Memory B cell (primary cell): Measurements from ENCODE around the gene NREP.

ENCODE experiments used
- ATAC-seq: fragments of 150-1000 bp; cut with Tn5 transposase; 2 replicates; pipeline ENCODE4 v1.10.0; 2021; ENCODE audit warnings: low read depth, mild to moderate bottlenecking, moderate library complexity
- DNase-seq, 2 donors: peaks; one replicate each; pipeline ENCODE4 v3.0.0; 2022; ENCODE audit warnings: low spot score in 2 of 2
- H3K27ac Mint-ChIP-seq: one replicate; pipeline ENCODE4 v1.8.0; 2022; ENCODE audit warnings: mild to moderate bottlenecking, moderate library complexity, mixed read lengths
- H3K27me3 Mint-ChIP-seq: one replicate; pipeline ENCODE4 v1.8.0; 2022; ENCODE audit warnings: mixed read lengths
- H3K36me3 Mint-ChIP-seq: one replicate; pipeline ENCODE4 v1.8.0; 2022; ENCODE audit warnings: mild to moderate bottlenecking, mixed read lengths
- H3K4me1 Mint-ChIP-seq: one replicate; pipeline ENCODE4 v1.8.0; 2022; ENCODE audit warnings: mixed read lengths
- H3K4me3 Mint-ChIP-seq: one replicate; pipeline ENCODE4 v1.8.0; 2022; ENCODE audit warnings: mild to moderate bottlenecking, moderate library complexity, mixed read lengths
- H3K9me3 Mint-ChIP-seq: one replicate; pipeline ENCODE4 v1.8.0; 2022; ENCODE audit warnings: mixed read lengths

Gene NREP

DNA sequence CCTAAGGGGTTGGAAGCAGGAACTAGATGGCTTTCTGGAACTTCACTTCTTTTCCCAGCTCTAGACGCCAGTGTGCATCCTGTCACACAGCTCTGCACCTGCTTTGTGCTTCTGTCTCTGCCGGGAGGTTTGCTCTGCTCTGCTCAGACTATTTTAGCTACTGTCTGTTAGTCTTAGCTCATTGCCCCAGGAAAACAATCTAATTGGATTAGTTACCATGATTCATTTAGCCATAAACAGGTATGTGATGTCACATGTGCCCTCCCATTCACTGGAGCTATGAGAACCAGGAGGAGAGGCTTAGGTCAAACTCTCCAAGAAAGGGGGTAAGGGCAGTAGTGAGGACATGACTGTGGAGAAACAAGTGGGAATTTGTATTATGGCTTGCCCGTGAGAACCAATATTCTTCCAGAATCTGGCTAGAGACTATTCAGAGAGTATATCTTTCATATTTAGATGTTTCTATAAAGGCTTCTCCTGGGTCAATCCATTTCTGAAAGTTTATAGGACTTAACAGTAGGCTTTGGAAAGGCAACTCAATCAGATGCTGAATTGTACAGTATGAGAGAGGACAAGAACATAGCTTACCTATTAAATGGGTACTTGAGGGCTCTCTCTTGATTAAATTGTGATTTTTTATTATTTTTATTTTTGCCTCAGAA, 22.4 kb upstream of the NREP start:
- no peaks in the 10 kb centered on the region for H3K9me3 Mint-ChIP-seq
- H3K4me3 Mint-ChIP-seq, result no peak overlapping the region
- ATAC-seq, result no peak
- H3K27me3 Mint-ChIP-seq, result peaks cover 4% of the 10 kb centered on the region
- H3K36me3 Mint-ChIP-seq, result no peaks in the 10 kb centered on the region
- no peak overlapping the region for H3K27ac Mint-ChIP-seq
- no peaks in the 10 kb centered on the region for H3K4me1 Mint-ChIP-seq
- no peak for DNase-seq

DNA sequence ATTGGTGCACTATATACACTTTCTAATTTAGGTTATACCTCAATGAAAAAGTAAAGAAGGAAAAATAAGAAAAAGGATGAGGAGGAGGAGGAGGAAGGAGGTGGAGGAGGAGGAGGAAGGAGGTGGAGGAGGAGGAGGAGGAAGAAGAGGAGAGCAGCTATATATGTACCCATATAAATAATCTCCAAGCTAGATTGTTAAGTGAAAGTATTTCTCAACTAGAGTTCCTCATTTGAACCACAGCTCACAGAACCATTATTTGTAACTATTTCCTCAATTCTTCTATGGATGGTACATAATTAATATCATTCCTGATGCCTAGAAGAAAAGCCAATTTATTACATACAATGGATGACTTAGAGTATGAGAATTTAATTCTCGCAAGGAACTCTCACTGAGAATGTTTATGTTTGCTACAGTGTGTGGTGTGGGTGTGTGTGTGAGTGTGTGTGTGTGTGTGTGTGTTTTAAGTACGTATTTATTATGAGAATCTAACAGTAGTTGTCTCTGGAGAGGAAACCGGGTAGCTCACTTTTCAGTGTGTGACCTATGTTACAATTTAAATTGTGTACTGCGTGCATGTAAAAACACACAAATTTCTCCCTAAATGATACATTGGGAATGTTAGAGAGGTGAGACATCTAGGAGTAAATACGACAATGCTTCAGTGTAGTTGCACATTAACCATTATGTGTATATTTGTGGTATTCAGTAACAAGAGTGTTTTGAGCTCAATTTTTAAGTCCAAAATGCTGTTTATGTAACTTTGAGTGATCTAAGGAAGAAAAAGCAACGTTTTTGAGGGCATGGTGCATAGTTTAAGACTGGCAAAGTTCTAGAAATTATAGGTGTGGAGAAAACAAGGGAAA, 20.2 kb upstream of the NREP start:
- H3K9me3 Mint-ChIP-seq, result no peaks in the 10 kb centered on the region
- H3K27ac Mint-ChIP-seq, result no peak overlapping the region
- ATAC-seq (no peak), DNase-seq (no peak)
- H3K27me3 Mint-ChIP-seq, result peaks cover 6% of the 10 kb centered on the region
- no peak overlapping the region for H3K4me3 Mint-ChIP-seq
- H3K4me1 Mint-ChIP-seq, result peaks cover 3% of the 10 kb centered on the region
- H3K36me3 Mint-ChIP-seq, result no peaks in the 10 kb centered on the region

DNA sequence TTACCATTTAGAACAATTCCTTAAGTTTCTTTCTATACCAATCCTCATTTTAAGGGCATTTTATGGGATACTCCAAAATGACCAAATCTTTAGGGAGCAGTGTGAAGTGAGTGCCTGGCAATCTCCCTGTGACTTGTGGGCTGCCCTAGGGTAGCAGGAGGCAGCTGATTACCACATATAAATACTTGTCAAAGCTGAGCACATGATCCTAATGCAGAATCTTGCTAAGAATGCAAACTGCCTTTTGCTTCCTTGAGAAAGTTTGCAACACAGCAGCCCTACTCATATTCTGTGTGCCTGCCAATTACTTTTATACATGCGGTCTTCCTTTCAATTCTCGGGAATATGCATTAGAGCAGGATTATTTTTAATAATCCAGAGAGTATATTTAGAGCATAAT, 18.2 kb upstream of the NREP start:
- Mint-ChIP-seq H3K27ac (no peak overlapping the region), H3K4me1 (peaks cover 3% of the 10 kb centered on the region), H3K36me3 (no peaks in the 10 kb centered on the region), H3K4me3 (no peak overlapping the region), H3K9me3 (no peaks in the 10 kb centered on the region), H3K27me3 (peaks cover 6% of the 10 kb centered on the region)
- ATAC-seq (no peak), DNase-seq (no peak)

DNA sequence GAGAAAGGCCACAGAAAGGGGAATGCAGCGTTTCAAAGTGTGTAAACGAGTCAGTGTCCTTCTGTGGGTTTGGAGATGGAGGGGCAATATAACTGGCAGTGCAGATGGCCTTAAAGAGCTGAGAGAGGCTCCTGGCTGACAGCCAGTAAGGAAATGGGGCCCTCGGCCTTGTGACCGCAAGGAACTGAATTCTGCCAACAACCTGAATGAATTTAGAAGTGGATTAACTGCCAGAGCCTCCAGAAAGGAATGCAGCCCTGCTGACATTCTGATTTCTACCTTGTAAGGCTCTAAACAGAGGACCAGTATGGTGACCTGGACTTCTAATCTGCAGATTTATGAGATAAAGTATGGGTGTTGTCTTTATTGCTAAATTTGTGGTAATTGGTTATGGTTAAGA, 17.5 kb upstream of the NREP start:
- ATAC-seq, result no peak
- DNase-seq, result no peak
- Mint-ChIP-seq H3K27me3 (peaks cover 9% of the 10 kb centered on the region), H3K4me3 (no peak overlapping the region), H3K27ac (no peak overlapping the region), H3K9me3 (peaks cover 2% of the 10 kb centered on the region), H3K4me1 (peaks cover 3% of the 10 kb centered on the region), H3K36me3 (no peaks in the 10 kb centered on the region)

DNA sequence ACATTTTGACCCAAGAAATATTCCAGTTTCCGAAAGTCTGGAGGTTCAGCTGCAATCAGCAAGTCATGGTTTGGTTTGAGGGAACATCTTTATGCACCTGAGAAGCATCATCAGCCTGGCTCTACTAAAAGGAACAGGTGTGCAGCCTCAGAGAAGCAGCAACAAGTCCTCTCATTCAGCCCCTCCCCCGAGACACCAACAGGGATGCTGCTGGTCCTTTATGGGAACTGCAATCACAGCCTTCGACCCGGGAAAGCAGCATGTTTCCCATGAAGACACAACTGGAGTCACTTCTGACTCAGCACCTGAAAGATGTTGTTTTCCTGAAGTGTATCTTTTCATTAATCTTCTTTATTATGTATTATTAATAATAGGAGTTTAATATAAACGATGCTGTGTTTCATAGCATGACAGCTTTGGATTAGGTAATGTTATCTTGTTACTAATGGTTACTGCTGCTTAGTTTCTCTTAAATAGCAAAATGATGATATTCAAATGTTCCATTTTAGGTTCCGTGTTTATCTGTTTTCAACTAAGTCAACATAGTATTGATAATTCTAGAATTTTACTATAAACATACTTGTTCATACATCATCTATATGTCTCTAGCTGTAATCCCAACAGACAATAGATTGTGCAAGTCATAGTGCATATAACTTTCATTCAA, 15.6 kb upstream of the NREP start:
- no peak for DNase-seq
- peaks cover 17% of the 10 kb centered on the region for H3K27me3 Mint-ChIP-seq

DNA sequence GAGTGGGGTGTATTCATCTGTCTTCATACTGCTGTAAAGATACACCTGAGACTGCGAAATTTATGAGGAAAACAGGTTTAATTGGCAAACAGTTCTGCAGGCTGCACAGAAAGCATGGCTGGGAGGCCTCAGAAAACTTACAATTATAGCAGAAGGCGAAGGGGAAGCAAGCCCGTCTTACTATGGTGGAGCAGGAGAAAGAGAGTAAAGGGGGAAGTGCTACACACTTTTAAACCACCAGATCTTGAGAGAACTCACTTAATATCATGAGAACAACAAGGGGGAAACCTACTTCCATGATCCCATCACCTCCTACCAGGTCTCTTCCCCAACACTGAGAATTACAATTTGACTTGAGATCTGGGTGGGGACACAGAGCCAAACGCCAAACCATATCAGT, 12.5 kb upstream of the NREP start:
- H3K27ac Mint-ChIP-seq, result no peak overlapping the region
- H3K4me3 Mint-ChIP-seq, result no peak overlapping the region
- H3K9me3 Mint-ChIP-seq, result peaks cover 5% of the 10 kb centered on the region
- DNase-seq (no peak), ATAC-seq (no peak)
- H3K36me3 Mint-ChIP-seq, result no peaks in the 10 kb centered on the region
- H3K4me1 Mint-ChIP-seq, result peaks cover 3% of the 10 kb centered on the region
- peaks cover 14% of the 10 kb centered on the region for H3K27me3 Mint-ChIP-seq

More for the DNA sequence above, 15.6 kb upstream of the NREP start:
- Mint-ChIP-seq H3K27ac (no peak overlapping the region), H3K4me3 (no peak overlapping the region), H3K9me3 (peaks cover 5% of the 10 kb centered on the region), H3K4me1 (peaks cover 3% of the 10 kb centered on the region), H3K36me3 (no peaks in the 10 kb centered on the region)
- ATAC-seq, result no peak

DNA sequence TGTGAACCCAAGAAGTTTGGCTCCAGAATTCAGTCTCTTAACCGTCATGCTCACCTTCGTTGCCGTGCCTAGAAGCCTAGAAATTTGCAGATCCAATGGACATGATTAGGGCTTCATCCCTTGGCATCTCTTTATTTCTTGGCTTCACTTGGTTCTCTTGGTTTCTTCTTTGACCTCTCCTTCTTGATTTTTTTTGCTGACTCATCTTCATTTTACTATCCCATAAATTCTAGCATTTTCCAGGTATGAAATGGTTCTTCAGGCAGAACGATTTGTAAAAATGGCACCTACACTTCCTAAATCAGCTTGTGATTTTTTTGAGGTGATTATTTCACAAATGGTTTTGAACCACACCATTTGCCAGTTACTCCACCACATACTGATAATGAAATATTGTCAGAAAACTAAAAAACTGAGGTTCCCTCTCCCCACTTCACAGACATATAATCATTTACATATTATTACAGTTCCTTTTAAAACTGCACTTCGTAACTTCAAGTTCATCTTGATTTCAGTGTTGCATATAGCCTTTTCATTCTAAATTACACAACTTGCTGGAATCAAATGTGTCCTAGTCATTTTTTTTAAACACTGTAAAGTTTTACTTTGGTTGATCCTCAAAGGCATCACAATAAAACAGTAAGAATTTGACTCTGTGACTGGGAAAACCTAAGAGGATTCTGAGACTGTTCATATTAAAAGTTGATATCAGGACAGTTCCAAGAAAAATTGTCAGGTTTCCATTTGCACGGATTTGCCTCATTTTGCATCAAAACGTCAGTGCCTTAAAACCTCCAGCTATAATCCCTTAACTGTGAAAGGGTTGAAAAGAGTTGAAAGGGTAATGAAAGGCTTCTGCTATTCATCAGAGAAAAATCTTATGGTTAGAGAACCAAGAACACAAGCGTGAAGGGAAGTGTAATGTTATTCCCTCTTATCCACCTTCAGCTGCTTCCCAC, 8.9 kb upstream of the NREP start:
- Mint-ChIP-seq H3K4me3 (no peak overlapping the region), H3K9me3 (peaks cover 5% of the 10 kb centered on the region), H3K36me3 (no peaks in the 10 kb centered on the region), H3K4me1 (no peaks in the 10 kb centered on the region), H3K27ac (no peak overlapping the region), H3K27me3 (peaks cover 12% of the 10 kb centered on the region)
- no peak for DNase-seq
- no peak for ATAC-seq

DNA sequence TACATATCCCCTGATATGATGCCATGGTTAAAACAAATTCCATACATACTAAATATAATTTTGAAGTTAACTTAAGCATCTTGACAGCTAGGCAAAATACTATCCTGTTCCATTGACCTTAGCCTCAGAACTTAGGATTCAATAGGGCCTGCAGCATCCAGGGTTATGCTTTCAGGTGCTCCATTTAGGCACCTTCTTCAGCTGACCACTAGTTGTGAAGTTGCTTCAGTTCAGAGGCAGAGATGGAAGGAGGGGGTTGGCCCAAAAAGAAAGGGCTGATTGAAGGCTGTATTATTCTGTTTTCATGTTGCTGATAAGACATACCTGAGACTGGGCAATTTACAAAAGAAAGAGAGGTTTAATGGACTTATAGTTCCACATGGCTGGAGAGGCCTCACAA, 7.0 kb upstream of the NREP start:
- Mint-ChIP-seq H3K9me3 (peaks cover 3% of the 10 kb centered on the region), H3K4me1 (no peaks in the 10 kb centered on the region), H3K36me3 (no peaks in the 10 kb centered on the region), H3K27ac (no peak overlapping the region), H3K27me3 (peaks cover 6% of the 10 kb centered on the region), H3K4me3 (no peak overlapping the region)
- DNase-seq (no peak), ATAC-seq (no peak)

DNA sequence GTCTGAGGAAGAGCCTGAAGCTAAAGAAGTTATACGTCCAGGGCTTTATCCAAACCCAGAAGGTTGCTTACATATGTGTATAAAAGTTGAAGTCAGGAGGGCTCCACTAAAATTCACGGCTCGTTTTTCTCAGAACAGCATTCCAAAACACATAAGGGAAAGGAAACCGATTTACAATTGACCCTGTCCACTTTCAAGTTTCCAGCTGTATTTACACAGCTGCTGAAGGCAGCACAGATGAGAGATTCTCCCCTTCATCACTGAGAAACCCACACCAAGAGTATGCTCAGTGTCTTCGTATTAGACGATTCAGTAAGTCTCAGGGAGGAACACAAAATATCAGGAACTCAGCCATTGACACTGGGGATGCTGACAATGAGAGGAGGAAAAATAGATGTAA, 5.9 kb upstream of the NREP start:
- H3K4me3 Mint-ChIP-seq, result no peak overlapping the region
- no peak overlapping the region for H3K27ac Mint-ChIP-seq
- H3K36me3 Mint-ChIP-seq, result no peaks in the 10 kb centered on the region
- ATAC-seq, result no peak
- peaks cover 2% of the 10 kb centered on the region for H3K27me3 Mint-ChIP-seq
- H3K9me3 Mint-ChIP-seq, result no peaks in the 10 kb centered on the region
- H3K4me1 Mint-ChIP-seq, result peaks cover 3% of the 10 kb centered on the region
- no peak for DNase-seq

DNA sequence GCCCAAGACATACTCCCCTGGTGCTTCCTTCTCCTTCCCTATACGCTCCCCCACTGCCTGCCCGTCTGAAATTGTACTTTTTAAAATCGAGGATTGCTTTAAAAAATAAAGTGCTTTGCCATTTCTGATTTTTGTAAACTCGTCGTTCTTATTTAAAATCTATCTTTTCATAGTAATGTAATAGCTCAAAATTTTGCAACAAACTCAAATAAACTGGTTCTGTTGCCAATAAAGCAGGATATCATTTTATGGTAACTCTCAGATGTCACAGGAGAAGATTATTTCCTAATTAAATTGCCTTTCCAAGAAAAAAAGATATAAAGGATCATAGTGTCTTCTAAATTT, 1.3 kb upstream of the NREP start:
- Mint-ChIP-seq H3K4me3 (peak overlapping the region; percentile 91), H3K9me3 (no peaks in the 10 kb centered on the region), H3K27me3 (peaks cover 2% of the 10 kb centered on the region), H3K27ac (peak overlapping the region; percentile 67), H3K4me1 (peaks cover 8% of the 10 kb centered on the region), H3K36me3 (no peaks in the 10 kb centered on the region)
- DNase-seq (no peak), ATAC-seq (no peak)

DNA sequence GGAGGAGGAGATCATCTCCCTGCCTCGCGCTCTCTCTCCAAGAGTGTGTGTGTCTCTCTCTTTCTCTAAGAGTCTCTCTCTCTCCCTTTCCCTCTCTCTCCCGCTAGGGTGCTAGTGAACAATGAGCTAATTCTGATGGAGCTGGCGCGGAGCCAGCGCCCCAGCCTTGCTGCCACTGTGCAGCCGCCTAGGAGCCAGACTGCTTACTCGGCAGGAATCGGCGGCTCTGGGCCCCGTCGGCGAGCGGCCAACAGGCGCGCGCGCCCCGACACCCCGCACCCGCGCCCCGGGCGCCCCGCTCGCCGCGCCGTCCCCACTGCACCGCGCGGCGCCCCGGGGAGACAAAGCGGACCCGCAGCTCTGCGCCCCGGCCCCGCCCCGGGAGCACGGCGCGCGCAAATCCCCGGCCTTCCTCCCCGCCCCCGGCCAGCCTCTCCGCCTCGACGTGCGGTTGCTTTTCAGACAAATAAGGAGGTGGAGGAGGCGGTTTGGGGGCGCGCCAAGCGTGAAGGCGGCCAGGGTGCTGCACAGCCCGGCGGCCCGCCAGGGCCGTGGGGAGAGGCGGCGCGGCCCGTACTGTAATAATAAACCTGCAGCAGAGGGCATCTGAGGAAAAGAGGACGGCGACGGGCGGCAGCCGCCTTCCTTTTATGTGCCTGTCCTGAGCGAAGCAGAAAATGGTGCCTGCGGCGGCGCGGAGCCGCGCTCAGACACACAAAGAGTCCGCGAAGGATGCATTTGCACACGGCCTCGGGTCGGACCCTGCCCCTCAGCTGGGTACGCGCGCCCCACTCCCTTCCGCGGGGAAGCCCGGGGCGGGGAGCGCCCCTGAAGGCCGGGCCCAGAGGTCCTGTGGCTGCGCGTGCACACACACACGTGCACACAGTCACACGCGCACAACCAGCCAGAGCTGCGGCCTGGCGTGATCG, 625 bp upstream of the NREP start:
- Mint-ChIP-seq H3K27me3 (no peaks in the 10 kb centered on the region), H3K4me1 (peaks cover 8% of the 10 kb centered on the region), H3K27ac (peak overlapping the region; percentile 67), H3K4me3 (peak overlapping the region; percentile 91), H3K9me3 (no peaks in the 10 kb centered on the region), H3K36me3 (no peaks in the 10 kb centered on the region)
- ATAC-seq (peak; percentile 74), DNase-seq (peak; percentile 62 to 68)

DNA sequence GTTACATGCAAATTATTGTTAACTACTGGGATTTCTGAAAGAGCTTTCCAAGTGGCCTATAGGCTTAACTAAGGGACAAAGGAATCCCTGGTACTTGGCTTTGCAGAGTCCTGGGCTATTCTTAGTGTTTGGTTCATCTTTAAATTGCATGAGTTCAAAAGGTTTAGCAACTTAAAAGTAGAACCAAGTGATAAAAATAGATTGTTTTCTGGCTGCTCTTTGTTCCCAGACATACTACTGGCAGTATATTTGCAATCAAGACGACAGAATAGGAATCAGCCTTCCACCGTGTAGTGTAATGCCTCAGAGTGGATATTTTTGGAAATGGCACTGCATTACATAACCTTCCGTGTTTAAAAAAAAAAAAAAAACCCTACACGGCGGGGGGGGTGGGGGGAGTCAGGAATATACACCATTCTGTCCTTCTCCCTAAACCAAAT, 1.0 kb downstream of the NREP start:
- Mint-ChIP-seq H3K36me3 (no peaks in the 10 kb centered on the region), H3K9me3 (no peaks in the 10 kb centered on the region), H3K4me3 (no peak overlapping the region), H3K4me1 (peaks cover 8% of the 10 kb centered on the region), H3K27me3 (no peaks in the 10 kb centered on the region), H3K27ac (no peak overlapping the region)
- DNase-seq (no peak), ATAC-seq (no peak)
